GM12865 (cell line): ENCODE measurements around the gene ZNF471.

Source experiments
- DNase-seq: peaks from one replicate; pipeline ENCODE4 v3.0.0; 2010; ENCODE audit warnings: low read depth
- H3K4me3 ChIP-seq: 2 replicates; pipeline ENCODE4 v1.5.1; 2011; ENCODE audit warnings: mild to moderate bottlenecking, low read depth, low read length, control low read depth
- CTCF ChIP-seq: IDR thresholded peaks from 2 replicates; pipeline ENCODE4 v1.5.1; 2011; ENCODE audit warnings: low read length, control low read depth, low read depth, inconsistent platforms; ENCODE audit not compliant: insufficient read depth; ENCODE audit errors: missing control alignments

ZNF471 gene

DNA sequence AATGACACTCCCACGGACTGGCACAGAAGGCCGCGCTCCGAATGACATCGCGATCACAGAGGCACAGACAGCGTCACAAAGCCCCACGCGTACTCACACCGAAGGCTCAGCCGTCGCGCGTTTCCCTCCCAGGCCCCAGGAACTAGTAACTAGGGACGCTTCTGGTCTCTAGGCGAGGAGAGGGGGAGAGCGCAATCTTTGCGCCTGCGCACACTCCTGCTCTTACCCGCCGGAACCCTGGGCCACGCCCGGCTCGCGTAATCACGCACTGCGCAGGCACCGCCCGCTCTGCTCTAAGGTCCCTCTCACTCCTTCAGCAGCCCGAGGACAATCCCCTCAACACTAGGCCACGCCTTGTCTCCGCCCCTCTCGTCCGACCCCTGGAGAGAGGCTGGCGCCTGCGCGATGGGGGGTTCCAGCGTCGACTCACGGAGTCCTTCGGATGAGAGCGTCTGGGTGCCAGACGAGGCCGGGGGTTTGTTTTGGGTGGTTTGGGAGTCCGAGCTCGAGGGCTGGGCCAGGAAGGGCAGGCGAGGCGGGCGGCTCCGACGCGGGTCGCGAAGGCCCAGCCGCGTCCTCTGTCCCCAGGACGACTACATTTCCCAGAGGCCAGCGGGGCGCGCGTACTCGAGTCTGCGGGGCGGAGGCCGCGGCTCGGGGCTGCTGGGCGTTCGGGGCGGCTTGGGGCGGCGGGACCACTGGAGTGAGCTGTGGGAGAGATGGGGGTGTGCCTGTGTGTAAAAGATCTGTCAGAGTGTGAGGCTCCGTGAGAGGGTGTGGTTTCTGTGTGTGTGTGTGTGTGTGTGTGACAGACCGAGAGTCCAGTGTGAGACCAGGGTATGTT is at the start of gene ZNF471:
ZNF471 (plus strand) TSS at position 410 of the 844 bp plus-strand sequence. CDS start 3,717 bp downstream, outside the sequence.
- no peak for DNase-seq
- no peak within 1 kb of the TSS for H3K4me3 ChIP-seq
- TF ChIP-seq CTCF = no peak

DNA sequence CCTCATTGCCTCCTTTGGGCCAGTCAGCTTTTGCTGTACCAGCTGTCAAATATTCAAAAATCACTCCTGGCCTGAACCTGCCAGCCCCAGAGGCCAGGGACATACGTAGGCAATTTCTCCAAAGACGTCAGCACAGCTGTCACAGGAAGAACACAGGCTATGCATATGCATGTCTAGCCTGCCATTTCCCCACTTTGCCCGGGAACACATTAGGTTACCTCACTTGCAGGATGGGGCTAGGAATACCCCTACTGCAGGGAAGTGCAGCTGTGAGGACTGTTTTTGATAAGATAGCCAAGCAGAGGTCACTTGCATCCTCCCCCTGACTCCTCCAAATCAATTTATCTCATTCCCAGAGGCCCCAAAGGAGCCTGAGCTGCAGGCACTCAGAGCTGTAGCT is 33.3 kb upstream of the ZNF471 start:
- H3K4me3 ChIP-seq = no peak overlapping the region
- no peak for TF ChIP-seq CTCF
- no peak for DNase-seq

DNA sequence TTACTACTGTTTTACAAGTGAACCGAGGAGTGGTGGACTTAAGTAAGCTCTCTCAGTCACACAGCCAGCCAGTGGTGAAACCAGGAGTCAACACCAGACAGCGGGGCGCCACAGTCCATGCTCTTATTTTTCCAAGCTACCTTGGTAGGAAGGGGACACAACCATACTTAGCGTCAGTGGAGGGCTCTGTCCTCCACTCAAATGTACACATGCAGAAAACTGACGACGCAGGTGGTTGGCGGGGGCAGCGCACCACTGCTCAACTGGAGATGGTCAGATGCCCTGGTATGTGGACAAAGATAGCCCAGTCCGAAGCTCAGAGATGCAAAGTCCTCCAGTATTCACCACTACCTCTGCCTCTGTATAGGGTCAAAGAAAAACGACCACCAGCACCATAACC is 31.6 kb upstream of the ZNF471 start:
- H3K4me3 ChIP-seq = no peak overlapping the region
- TF ChIP-seq CTCF = no peak
- DNase-seq = no peak

GRCh38 chr19:56476651-56477428 is 30.8 kb upstream of the ZNF471 start, which contains the start of gene ZNF667:
ZNF667 (minus strand) TSS chr19:56477345; CDS start chr19:56462370, 14,975 bp downstream.
- H3K4me3 ChIP-seq = no peak within 1 kb of the TSS
- no peak for DNase-seq
- no peak for TF ChIP-seq CTCF

DNA sequence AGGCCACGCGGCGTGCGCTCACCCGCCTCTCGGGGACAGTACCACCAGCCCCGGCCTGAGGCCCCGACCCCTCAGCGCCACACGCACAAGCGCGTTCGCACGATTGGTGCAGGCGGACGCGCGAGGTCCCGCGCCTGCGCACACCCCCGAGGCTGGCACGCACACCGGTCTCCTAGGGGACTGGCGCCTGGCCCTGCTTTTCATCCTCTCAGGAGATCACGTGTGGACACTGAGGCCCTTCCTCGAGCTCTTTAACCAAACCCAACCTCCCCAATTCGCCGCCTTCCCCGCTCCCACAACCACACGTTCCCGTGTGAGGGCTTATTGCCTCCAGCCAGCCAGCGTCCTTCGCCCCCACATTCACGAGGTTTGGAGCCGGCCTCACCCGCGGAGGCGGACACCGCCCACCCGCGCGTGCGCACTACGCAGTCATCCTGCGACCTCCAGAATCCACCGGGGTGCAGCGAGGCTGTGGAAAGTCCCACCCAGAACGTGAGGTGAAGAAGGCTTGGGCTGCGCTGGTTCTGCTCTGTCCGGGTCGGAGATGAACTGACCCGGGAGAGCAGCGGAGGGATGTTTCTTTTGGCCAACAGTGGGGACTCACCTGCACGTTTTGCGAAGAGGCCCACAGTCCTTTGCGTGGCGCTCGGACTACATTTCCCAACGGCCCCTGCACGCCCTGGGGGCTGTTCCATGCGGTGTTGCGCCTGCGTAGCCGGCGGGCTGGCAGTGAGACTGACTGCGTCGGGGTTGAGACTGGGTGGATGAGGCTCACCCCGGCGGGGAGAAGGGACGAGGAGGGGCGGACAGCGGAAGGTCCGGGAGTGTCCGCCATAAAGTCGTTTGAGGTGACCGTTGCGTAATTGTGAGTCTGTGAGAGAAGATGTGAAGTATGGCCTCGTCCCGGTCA is 30.0 kb upstream of the ZNF471 start:
- no peak overlapping the region for H3K4me3 ChIP-seq
- no peak for TF ChIP-seq CTCF
- no peak for DNase-seq

DNA sequence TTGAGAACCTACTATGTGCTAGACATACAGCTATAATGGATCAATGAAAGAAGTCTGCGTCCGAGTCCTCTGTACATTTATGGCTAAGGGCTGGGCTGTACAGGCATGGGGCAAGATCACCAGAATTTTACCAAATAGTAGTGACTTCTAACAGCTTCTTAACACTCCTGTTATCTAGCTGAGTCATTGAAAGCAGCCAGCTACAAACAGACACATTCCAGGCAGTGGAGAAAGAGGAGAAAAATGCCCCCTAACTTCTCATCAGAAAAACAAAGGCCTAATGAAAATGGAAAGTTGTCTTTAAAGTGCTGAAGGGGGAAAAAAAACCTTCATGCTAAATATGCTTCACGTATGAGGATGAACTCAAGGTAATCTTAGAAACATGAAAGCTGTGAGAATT is 16.3 kb upstream of the ZNF471 start:
- no peak overlapping the region for H3K4me3 ChIP-seq
- no peak for TF ChIP-seq CTCF
- DNase-seq = no peak
